K562 (cell line): Measurements from ENCODE around the gene SRCAP. TPM values are rescaled to one million over a fixed set of nuclear protein-coding genes. Genes with fewer than 3 reads are reported as not detected.
A peak's percentile ranks its signal among the peaks of the same experiment; 100 is the strongest.

Experiments used
- BCL6 ChIP-seq: fragments of 250-450 bp; sonication (Bioruptor Pico); IDR thresholded peaks from 2 replicates; pipeline ENCODE4 v1.4.0; 2020
- BDP1 ChIP-seq: IDR thresholded peaks from 3 replicates; pipeline ENCODE4 v1.6.1; 2011; ENCODE audit not compliant: insufficient read length, insufficient read depth
- CBFA2T2 ChIP-seq: fragments of 450-650 bp; conservative IDR thresholded peaks from 2 replicates; pipeline ENCODE4 v1.6.1; 2017; ENCODE audit warnings: mild to moderate bottlenecking
- CSDE1 ChIP-seq, 2 experiments: fragments of 450-650 bp; IDR thresholded peaks; 2 replicates each; pipeline ENCODE4 v1.6.1; 2016; ENCODE audit warnings: mild to moderate bottlenecking in 1 of 2
- EGR1 ChIP-seq: fragments of 450-650 bp; conservative IDR thresholded peaks from 2 replicates; pipeline ENCODE4 v1.6.1; 2017; ENCODE audit warnings: mild to moderate bottlenecking
- FOSL1 ChIP-seq: fragments of 200-800 bp; sonication (Bioruptor generic); conservative IDR thresholded peaks from 2 replicates; pipeline ENCODE4 v1.6.1; 2016; ENCODE audit warnings: missing genetic modification characterization, missing compliant biosample characterization
- JUND ChIP-seq, 2 experiments: IDR thresholded peaks; 2 replicates in 1 of 2; 3 replicates in 1 of 2; pipeline ENCODE4 v1.6.1; 2011; ENCODE audit warnings: borderline replicate concordance in 2 of 2, low read depth in 2 of 2, low read length in 2 of 2, improper control_type of control experiment in 1 of 2, missing biosample characterization in 1 of 2, missing genetic modification characterization in 1 of 2, missing genetic modification reagents in 1 of 2
- MAZ ChIP-seq, 2 experiments: fragments of 450-650 bp in 1 of 2; sonication (generic) in 1 of 2; formaldehyde crosslinking; IDR thresholded peaks in 1 of 2; conservative IDR thresholded peaks in 1 of 2; 2 replicates each; pipeline versions ENCODE4 v1.4.0 to v1.5.0; 2020; ENCODE audit warnings: mild to moderate bottlenecking in 1 of 2, missing genetic modification reagents in 1 of 2
- NBN ChIP-seq: fragments of 450-650 bp; IDR thresholded peaks from 2 replicates; pipeline ENCODE4 v1.6.1; 2016; ENCODE audit warnings: low read depth, mild to moderate bottlenecking
- NCOA4 ChIP-seq: fragments of 450-650 bp; IDR thresholded peaks from 2 replicates; pipeline ENCODE4 v1.6.1; 2018; ENCODE audit warnings: mild to moderate bottlenecking; ENCODE audit not compliant: partially characterized antibody
- SIX5 ChIP-seq, 2 experiments: IDR thresholded peaks; 2 replicates each; pipeline ENCODE4 v1.6.1; 2011; ENCODE audit warnings: low read length in 2 of 2, borderline replicate concordance in 1 of 2, low read depth in 1 of 2, mild to moderate bottlenecking in 1 of 2, moderate library complexity in 1 of 2; ENCODE audit not compliant: insufficient read depth in 1 of 2
- SMAD3 ChIP-seq: fragments of 450-650 bp; formaldehyde crosslinking; conservative IDR thresholded peaks from 2 replicates; pipeline ENCODE4 v1.4.0; 2020; ENCODE audit warnings: mild to moderate bottlenecking
- TOE1 ChIP-seq, 2 experiments: fragments of 450-650 bp in 1 of 2; sonication (generic) in 1 of 2; formaldehyde crosslinking in 1 of 2; IDR thresholded peaks; 2 replicates each; pipeline versions ENCODE4 v1.7.1 to v1.8.0; 2016 to 2022; ENCODE audit warnings: borderline replicate concordance in 2 of 2, mild to moderate bottlenecking in 2 of 2, antibody characterized with exemption in 1 of 2, inconsistent platforms in 1 of 2, low read depth in 1 of 2, missing genetic modification reagents in 1 of 2, moderate library complexity in 1 of 2
- ZBTB1 ChIP-seq: sonication (generic); formaldehyde crosslinking; IDR thresholded peaks from 2 replicates; pipeline ENCODE4 v1.8.1; 2023; ENCODE audit warnings: missing genetic modification reagents, low read depth, mild to moderate bottlenecking, borderline replicate concordance
- ZBTB12 ChIP-seq: fragments of 250-450 bp; sonication (Bioruptor Pico); IDR thresholded peaks from 2 replicates; pipeline ENCODE4 v1.4.0; 2020
- ZNF282 ChIP-seq: sonication (generic); formaldehyde crosslinking; IDR thresholded peaks from 2 replicates; pipeline ENCODE4 v1.8.1; 2023; ENCODE audit warnings: missing genetic modification reagents
- ZNF445 ChIP-seq: fragments of 250-450 bp; sonication (Bioruptor Pico); IDR thresholded peaks from 2 replicates; pipeline ENCODE4 v1.4.0; 2020; ENCODE audit warnings: low read depth, mild to moderate bottlenecking, moderate library complexity
- ZNF584 ChIP-seq: fragments of 200-800 bp; sonication (Bioruptor generic); IDR thresholded peaks from 2 replicates; pipeline ENCODE4 v1.6.1; 2016; ENCODE audit warnings: low read depth, mild to moderate bottlenecking, missing genetic modification characterization, missing compliant biosample characterization
- ZNF766 ChIP-seq: fragments of 200-800 bp; sonication (Bioruptor generic); conservative IDR thresholded peaks from 2 replicates; pipeline ENCODE4 v1.6.1; 2016; ENCODE audit warnings: missing genetic modification characterization, missing compliant biosample characterization
- polyA plus RNA-seq, 8 experiments: library from polyadenylated mRNA; depleted of rRNA in 4 of 8; stranded (reverse) in 5 of 8; unstranded in 3 of 8; fragments of >200 nt; fragmentation: Nextera tagmentation in 2 of 8; fragmentation: Illumina TruSeq in 1 of 8; extraction: Ambion mirVana in 2 of 8; extraction: Trizol in 1 of 8; gene quantifications; 2 replicates each; pipeline versions ENCODE4 v1.2.1 to v1.2.3, GENCODE V29; 2011 to 2014; ENCODE audit warnings: inconsistent platforms in 1 of 8, missing spikeins in 1 of 8
- total RNA-seq, 7 experiments: library from RNA; depleted of rRNA in 6 of 7; stranded (reverse); fragments of >200 nt in 6 of 7; fragmentation: Illumina TruSeq in 2 of 7; extraction: Trizol in 2 of 7; gene quantifications; 2 replicates each; pipeline versions ENCODE4 v1.2.1 to v1.2.3, GENCODE V29; 2011 to 2021; ENCODE audit warnings: low replicate concordance in 1 of 7
- TF ChIP-seq, protein P1 (sequence below): fragments of 250-450 bp; sonication (Bioruptor Pico); IDR thresholded peaks from 2 replicates; pipeline ENCODE4 v1.4.0; 2020; ENCODE audit warnings: mild to moderate bottlenecking, moderate library complexity, borderline replicate concordance
- TF ChIP-seq, protein P2 (sequence below), 3 experiments: fragments of 200-800 bp in 1 of 3; sonication (Bioruptor generic) in 1 of 3; sonication (generic) in 1 of 3; formaldehyde crosslinking in 1 of 3; IDR thresholded peaks; 2 replicates each; pipeline versions ENCODE4 v1.6.1 to v1.8.0; 2016 to 2022; ENCODE audit warnings: mild to moderate bottlenecking in 2 of 3, missing compliant biosample characterization in 2 of 3, missing genetic modification characterization in 2 of 3, missing genetic modification reagents in 1 of 3

Gene SRCAP
- total and polyA plus RNA-seq, 9 of the 15 experiments (the other 6 are each of a cell fraction or from before 2014, with no cell fraction given) = 0.21 to 62.6 (median 5.8) TPM

DNA sequence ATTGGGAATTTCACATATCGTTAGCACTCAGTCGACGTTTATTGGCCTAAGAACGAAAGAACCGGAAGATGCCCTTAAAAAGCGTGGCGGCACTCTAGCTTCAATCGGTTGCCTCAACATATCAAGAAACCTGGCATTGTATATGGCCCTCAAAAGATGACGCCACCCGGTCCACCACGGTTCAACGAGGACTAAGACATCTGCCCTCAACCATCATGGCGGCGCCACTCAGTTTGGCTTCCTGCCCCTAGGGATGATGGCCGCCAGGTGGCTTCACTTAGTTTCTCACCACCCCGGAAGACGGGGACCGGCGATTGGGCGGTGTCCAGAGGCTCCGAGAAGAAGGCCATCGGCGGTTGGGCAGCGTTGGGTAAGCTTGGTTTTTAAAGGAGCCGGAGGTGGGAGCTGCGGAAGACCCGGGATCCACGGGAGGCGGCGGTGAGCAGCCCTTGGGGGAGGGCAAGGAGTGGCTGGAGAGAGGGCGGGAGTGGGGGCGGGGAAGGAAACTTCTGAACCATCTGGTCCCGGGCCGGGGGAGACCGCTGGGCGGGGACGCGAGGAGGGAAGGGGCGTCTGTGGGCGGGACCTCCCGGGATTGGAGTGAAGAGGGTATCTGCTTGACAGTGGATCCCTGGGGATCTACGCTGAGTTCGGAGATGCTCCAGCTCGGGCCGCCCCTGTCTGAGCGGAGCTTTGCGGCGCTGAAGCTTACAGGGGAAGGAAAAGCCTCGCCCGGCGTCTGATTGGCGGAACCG is 48.4 kb upstream of the SRCAP start, which contains the start of gene PRR14 (continued):
- peak; percentile 80 for TF ChIP-seq TOE1 (IDR thresholded peaks at IDR 0.05; ENCODE audit: borderline replicate concordance)
- no peak for TF ChIP-seq TOE1 (CRISPR knock-in tag; IDR thresholded peaks at IDR 0.05; ENCODE audit: borderline replicate concordance, low read depth)
- TF ChIP-seq CBFA2T2 = no peak
- no peak for TF ChIP-seq NBN
- 0 out of 2 replicates have a peak, but pooled peaks have one; percentile 27 for TF ChIP-seq SMAD3 (CRISPR knock-in tag)
- no peak for TF ChIP-seq ZNF282 (CRISPR knock-in tag)
- TF ChIP-seq ZNF766 (CRISPR knock-in tag) = peak; percentile 95
- peak; percentile 81 for TF ChIP-seq JUND (IDR thresholded peaks at IDR 0.05; ENCODE audit: borderline replicate concordance, low read depth, low read length)
- peak; percentile 79; the same call in 2 of the 3 replicates for TF ChIP-seq JUND (tag; IDR thresholded peaks at IDR 0.05; ENCODE audit: borderline replicate concordance, low read depth, low read length)
- TF ChIP-seq, protein P1, sequence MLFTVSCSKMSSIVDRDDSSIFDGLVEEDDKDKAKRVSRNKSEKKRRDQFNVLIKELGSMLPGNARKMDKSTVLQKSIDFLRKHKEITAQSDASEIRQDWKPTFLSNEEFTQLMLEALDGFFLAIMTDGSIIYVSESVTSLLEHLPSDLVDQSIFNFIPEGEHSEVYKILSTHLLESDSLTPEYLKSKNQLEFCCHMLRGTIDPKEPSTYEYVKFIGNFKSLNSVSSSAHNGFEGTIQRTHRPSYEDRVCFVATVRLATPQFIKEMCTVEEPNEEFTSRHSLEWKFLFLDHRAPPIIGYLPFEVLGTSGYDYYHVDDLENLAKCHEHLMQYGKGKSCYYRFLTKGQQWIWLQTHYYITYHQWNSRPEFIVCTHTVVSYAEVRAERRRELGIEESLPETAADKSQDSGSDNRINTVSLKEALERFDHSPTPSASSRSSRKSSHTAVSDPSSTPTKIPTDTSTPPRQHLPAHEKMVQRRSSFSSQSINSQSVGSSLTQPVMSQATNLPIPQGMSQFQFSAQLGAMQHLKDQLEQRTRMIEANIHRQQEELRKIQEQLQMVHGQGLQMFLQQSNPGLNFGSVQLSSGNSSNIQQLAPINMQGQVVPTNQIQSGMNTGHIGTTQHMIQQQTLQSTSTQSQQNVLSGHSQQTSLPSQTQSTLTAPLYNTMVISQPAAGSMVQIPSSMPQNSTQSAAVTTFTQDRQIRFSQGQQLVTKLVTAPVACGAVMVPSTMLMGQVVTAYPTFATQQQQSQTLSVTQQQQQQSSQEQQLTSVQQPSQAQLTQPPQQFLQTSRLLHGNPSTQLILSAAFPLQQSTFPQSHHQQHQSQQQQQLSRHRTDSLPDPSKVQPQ (CRISPR knock-in tag) = no peak
- peak; percentile 82 to 86 for TF ChIP-seq MAZ (CRISPR knock-in tag; conservative IDR thresholded peaks at IDR 0.05 in 1 of 2, IDR thresholded peaks at IDR 0.05 in 1 of 2)
- no peak for TF ChIP-seq BDP1
- TF ChIP-seq ZBTB12 (CRISPR knock-in tag) = 0 out of 2 replicates have a peak, but pooled peaks have one; percentile 44
- TF ChIP-seq ZNF584 (CRISPR knock-in tag) = peak; percentile 86; the same call in 1 of the 2 replicates
- no peak for TF ChIP-seq ZNF445 (CRISPR knock-in tag)
- TF ChIP-seq FOSL1 = peak; percentile 13; the same call in 1 of the 2 replicates
- TF ChIP-seq BCL6 (CRISPR knock-in tag) = 0 out of 2 replicates have a peak, but pooled peaks have one; percentile 39
- TF ChIP-seq, protein P2, sequence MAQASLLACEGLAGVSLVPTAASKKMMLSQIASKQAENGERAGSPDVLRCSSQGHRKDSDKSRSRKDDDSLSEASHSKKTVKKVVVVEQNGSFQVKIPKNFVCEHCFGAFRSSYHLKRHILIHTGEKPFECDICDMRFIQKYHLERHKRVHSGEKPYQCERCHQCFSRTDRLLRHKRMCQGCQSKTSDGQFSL (CRISPR knock-in tag; IDR thresholded peaks at IDR 0.05) = 0 out of 2 replicates have a peak, but pooled peaks have one; percentile 42
- TF ChIP-seq, protein P2 (tag; IDR thresholded peaks at IDR 0.05) = no peak
- TF ChIP-seq SIX5 (IDR thresholded peaks at IDR 0.05; ENCODE audit: borderline replicate concordance in 1 of 2, insufficient read depth in 1 of 2, low read depth in 1 of 2, low read length in 2 of 2) = peak; percentile 89 to 91
- no peak for TF ChIP-seq NCOA4
- peak; percentile 83 for TF ChIP-seq EGR1
- TF ChIP-seq ZBTB1 (CRISPR knock-in tag) = no peak
- TF ChIP-seq CSDE1 (IDR thresholded peaks at IDR 0.05) = peak in 1 of 2 experiments; percentile 97; a peak in 2 of 4 replicates
